Neural crest cell (in vitro differentiated cells): Measurements from ENCODE around the gene RAPGEF5. TPM values are rescaled to one million over a fixed set of nuclear protein-coding genes. Genes with fewer than 3 reads are reported as not detected.

Experiments used
- DNase-seq: peaks from one replicate; pipeline ENCODE4 v3.0.0; 2021; ENCODE audit warnings: low read depth, mixed read lengths, low spot score
- H3K27ac Mint-ChIP-seq: one replicate; pipeline ENCODE4 v1.8.0; 2021; ENCODE audit warnings: mild to moderate bottlenecking, mixed read lengths; ENCODE audit not compliant: unreplicated experiment
- H3K27me3 Mint-ChIP-seq: 2 replicates; pipeline ENCODE4 v1.8.0; 2021; ENCODE audit warnings: low read depth, mild to moderate bottlenecking, mixed read lengths
- H3K36me3 Mint-ChIP-seq: 2 replicates; pipeline ENCODE4 v1.8.0; 2021; ENCODE audit warnings: low read depth, mild to moderate bottlenecking, mixed read lengths
- H3K4me1 Mint-ChIP-seq: 2 replicates; pipeline ENCODE4 v1.8.0; 2021; ENCODE audit warnings: mixed read lengths
- H3K4me3 Mint-ChIP-seq: one replicate; pipeline ENCODE4 v1.8.0; 2021; ENCODE audit warnings: mild to moderate bottlenecking, mixed read lengths
- H3K9me3 Mint-ChIP-seq: 2 replicates; pipeline ENCODE4 v1.8.0; 2021; ENCODE audit warnings: mixed read lengths
- CTCF ChIP-seq: fragments of 200-600 bp; sonication (generic); conservative IDR thresholded peaks from 2 replicates; pipeline ENCODE4 v1.5.0; 2021; ENCODE audit warnings: antibody characterized with exemption, mild to moderate bottlenecking
- total RNA-seq: library from RNA; stranded (reverse); gene quantifications from 2 replicates; pipeline ENCODE4 v1.2.1, GENCODE V29; 2021

The RAPGEF5 gene
- total RNA-seq, 1 donor from 2014 or later: 6.0 TPM

GRCh38 chr7:22123139-22123538 is 233.8 kb downstream of the RAPGEF5 start:
- TF ChIP-seq CTCF: no peak
- no peak for DNase-seq
- H3K4me3 Mint-ChIP-seq: no peak overlapping the region
- no peaks in the 10 kb centered on the region for H3K9me3 Mint-ChIP-seq
- H3K27me3 Mint-ChIP-seq: no peaks in the 10 kb centered on the region
- H3K27ac Mint-ChIP-seq: no peak overlapping the region
- H3K4me1 Mint-ChIP-seq: peaks cover 19% of the 10 kb centered on the region
- peaks cover 2% of the 10 kb centered on the region for H3K36me3 Mint-ChIP-seq

GRCh38 chr7:22121702-22122474 is 235.1 kb downstream of the RAPGEF5 start:
- TF ChIP-seq CTCF: no peak
- DNase-seq: no peak
- no peak overlapping the region for H3K27ac Mint-ChIP-seq
- H3K4me3 Mint-ChIP-seq: no peak overlapping the region
- H3K4me1 Mint-ChIP-seq: peaks cover 15% of the 10 kb centered on the region
- no peaks in the 10 kb centered on the region for H3K36me3 Mint-ChIP-seq
- no peaks in the 10 kb centered on the region for H3K27me3 Mint-ChIP-seq
- no peaks in the 10 kb centered on the region for H3K9me3 Mint-ChIP-seq

- no peak for TF ChIP-seq CTCF
- Mint-ChIP-seq H3K27me3 (no peaks in the 10 kb centered on the region), H3K36me3 (no peaks in the 10 kb centered on the region), H3K4me1 (peaks cover 14% of the 10 kb centered on the region), H3K27ac (no peak overlapping the region), H3K9me3 (no peaks in the 10 kb centered on the region), H3K4me3 (no peak overlapping the region)
- DNase-seq: no peak
These were observed 236.4 kb downstream of the RAPGEF5 start for GRCh38 chr7:22120391-22121053.

GRCh38 chr7:22117222-22117621 is 239.7 kb downstream of the RAPGEF5 start:
- no peaks in the 10 kb centered on the region for H3K27me3 Mint-ChIP-seq
- no peak overlapping the region for H3K27ac Mint-ChIP-seq
- no peak overlapping the region for H3K4me3 Mint-ChIP-seq
- H3K4me1 Mint-ChIP-seq: peaks cover 10% of the 10 kb centered on the region
- H3K36me3 Mint-ChIP-seq: no peaks in the 10 kb centered on the region
- no peak for TF ChIP-seq CTCF
- no peaks in the 10 kb centered on the region for H3K9me3 Mint-ChIP-seq
- DNase-seq: no peak

- Mint-ChIP-seq H3K9me3 (no peaks in the 10 kb centered on the region), H3K4me1 (peaks cover 10% of the 10 kb centered on the region), H3K4me3 (no peak overlapping the region), H3K27ac (peak overlapping the region; percentile 43), H3K36me3 (no peaks in the 10 kb centered on the region), H3K27me3 (no peaks in the 10 kb centered on the region)
- TF ChIP-seq CTCF: no peak
- no peak for DNase-seq
These were observed 240.4 kb downstream of the RAPGEF5 start for GRCh38 chr7:22116451-22117030.
